HAP-1 (cell line): Measurements from ENCODE around the gene GABPB2.

ENCODE experiments used
- DNase-seq, 2 experiments: peaks; one replicate each; pipeline ENCODE4 v3.0.0-alpha.2; 2016 to 2020; ENCODE audit warnings: low spot score in 2 of 2
- H3K27me3 ChIP-seq: fragments of 250-450 bp; sonication (Bioruptor Pico); 2 replicates; pipeline ENCODE4 v1.5.1; 2020; ENCODE audit warnings: low read depth, mild to moderate bottlenecking, moderate library complexity
- H3K36me3 ChIP-seq: fragments of 250-450 bp; sonication (Bioruptor Pico); replicated peaks from 2 replicates; pipeline ENCODE4 v1.5.1; 2020; ENCODE audit warnings: mild to moderate bottlenecking
- H3K4me1 ChIP-seq: fragments of 250-450 bp; sonication (Bioruptor Pico); 2 replicates; pipeline ENCODE4 v1.5.1; 2020; ENCODE audit warnings: mild to moderate bottlenecking
- H3K4me3 ChIP-seq: fragments of 250-450 bp; sonication (Bioruptor Pico); 2 replicates; pipeline ENCODE4 v1.5.1; 2020; ENCODE audit warnings: mild to moderate bottlenecking, moderate library complexity
- H3K9me3 ChIP-seq: fragments of 250-450 bp; sonication (Bioruptor Pico); 2 replicates; pipeline ENCODE4 v1.5.1; 2020; ENCODE audit warnings: mild to moderate bottlenecking, moderate library complexity
- in situ Hi-C: fragments of 300-500 bp; cut with MboI; formaldehyde crosslinking; loops from 3 replicates; pipeline ENCODE4 v1.14.3; 2020; ENCODE audit warnings: low sequenced_read_pairs, inconsistent platforms, mixed read lengths

The GABPB2 gene

GRCh38 chr1:151070474-151071276 is at the start of gene GABPB2:
Gene GABPB2 (plus strand): TSS chr1:151070761. CDS start chr1:151088190, 17,429 bp downstream.
- H3K4me3 ChIP-seq: peak within 1 kb of the TSS; percentile 55
- peak; percentile 91 to 95 for DNase-seq
- H3K9me3 ChIP-seq: no peaks in the 10 kb centered on the region
- peaks cover 13% of the 10 kb centered on the region for H3K4me1 ChIP-seq
- peaks cover 5% of the 10 kb centered on the region; the same call in 1 of the 2 replicates for H3K36me3 ChIP-seq
- H3K27me3 ChIP-seq: no peaks in the 10 kb centered on the region
- in situ Hi-C loops: no loop called here

- no peaks in the 10 kb centered on the region for H3K27me3 ChIP-seq
- no peak overlapping the region for H3K4me3 ChIP-seq
- H3K4me1 ChIP-seq: no peaks in the 10 kb centered on the region
- peaks cover 12% of the 10 kb centered on the region for H3K36me3 ChIP-seq
- peak; percentile 27 to 86 for DNase-seq
- no peaks in the 10 kb centered on the region for H3K9me3 ChIP-seq
- in situ Hi-C loops: no loop called here
These were observed 45.9 kb upstream of the GABPB2 start for GRCh38 chr1:151024540-151025146.

- no peaks in the 10 kb centered on the region for H3K4me1 ChIP-seq
These were observed 44.1 kb upstream of the GABPB2 start for GRCh38 chr1:151026460-151026859.

DNA sequence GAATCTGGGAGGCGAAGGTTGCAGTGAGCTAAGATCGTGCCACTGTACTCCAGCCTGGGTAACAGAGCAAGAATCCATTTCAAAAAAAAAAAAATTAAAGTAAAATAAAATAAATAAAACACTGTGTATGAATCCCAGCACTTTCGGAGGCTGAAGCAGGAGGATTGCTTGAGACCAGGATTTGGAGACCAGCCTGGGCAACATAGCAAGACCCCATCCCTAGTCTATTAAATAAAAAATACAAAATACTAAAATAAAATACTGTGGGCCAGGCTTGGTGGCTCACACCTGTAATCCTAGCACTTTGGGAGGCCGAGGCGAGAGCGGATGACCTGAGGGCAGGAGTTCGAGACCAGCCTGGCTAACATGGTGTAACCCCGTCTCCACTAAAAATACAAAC is 38.4 kb upstream of the GABPB2 start:
- Histone ChIP-seq H3K27me3 (no peaks in the 10 kb centered on the region), H3K4me1 (no peaks in the 10 kb centered on the region), H3K4me3 (no peak overlapping the region), H3K36me3 (peaks cover 24% of the 10 kb centered on the region), H3K9me3 (no peaks in the 10 kb centered on the region)
- in situ Hi-C loops: no loop called here
- DNase-seq: no peak

More at GRCh38 chr1:151026460-151026859, 44.1 kb upstream of the GABPB2 start:
- in situ Hi-C loops: no loop called here
- Histone ChIP-seq H3K27me3 (no peaks in the 10 kb centered on the region), H3K4me3 (no peak overlapping the region), H3K36me3 (peaks cover 18% of the 10 kb centered on the region), H3K9me3 (no peaks in the 10 kb centered on the region)
- no peak for DNase-seq

DNA sequence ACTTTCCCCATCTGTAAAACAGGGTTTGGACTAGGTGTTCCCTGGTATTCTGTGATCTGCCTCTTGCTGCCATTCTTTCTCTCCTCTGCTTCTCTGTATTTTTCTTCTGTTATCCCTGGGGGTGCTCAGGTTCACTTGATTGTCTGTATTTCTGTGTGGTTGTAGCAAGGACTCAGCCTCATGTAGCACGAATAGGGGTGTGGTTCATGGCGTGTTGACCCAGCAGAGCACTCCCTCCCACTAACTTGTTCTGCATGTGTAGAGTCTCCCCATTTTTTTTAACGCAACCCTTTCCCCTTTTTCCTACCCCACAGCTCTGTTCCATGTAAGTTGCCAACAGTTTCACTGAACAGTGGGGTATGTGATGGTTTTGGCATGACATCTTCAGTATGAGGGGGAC is 35.4 kb upstream of the GABPB2 start:
- in situ Hi-C loops: no loop called here
- Histone ChIP-seq H3K36me3 (peaks cover 16% of the 10 kb centered on the region), H3K4me1 (no peaks in the 10 kb centered on the region), H3K4me3 (no peak overlapping the region), H3K27me3 (no peaks in the 10 kb centered on the region), H3K9me3 (no peaks in the 10 kb centered on the region)
- DNase-seq: no peak

DNA sequence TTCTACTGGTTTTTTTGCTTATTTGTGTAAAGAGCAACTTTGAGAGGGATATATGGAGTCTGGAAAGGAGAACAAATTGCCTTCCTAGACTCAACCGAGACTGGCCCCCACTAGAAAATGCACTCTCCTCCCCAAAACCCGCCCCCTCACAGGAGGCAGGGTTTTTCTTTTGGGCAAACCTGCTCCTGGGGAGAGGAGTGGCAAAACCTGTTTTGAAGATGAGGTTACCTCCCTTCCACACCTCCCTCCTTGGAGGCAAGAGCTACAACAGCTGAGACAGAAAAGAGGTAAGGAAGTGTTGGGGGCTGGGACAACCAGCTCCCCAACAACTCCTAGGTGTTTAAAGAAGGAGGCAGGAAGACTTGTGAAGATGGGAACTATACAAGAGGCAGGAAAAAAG is 34.2 kb upstream of the GABPB2 start, which contains the start of gene BNIPL:
TSS of gene BNIPL (plus strand) at position 231 of the 400 bp plus-strand sequence. CDS start at position 371, 140 bp downstream.
- peaks cover 11% of the 10 kb centered on the region for H3K36me3 ChIP-seq
- no peak within 1 kb of the TSS for H3K4me3 ChIP-seq
- no peaks in the 10 kb centered on the region for H3K4me1 ChIP-seq
- in situ Hi-C loops: no loop called here
- H3K27me3 ChIP-seq: no peaks in the 10 kb centered on the region
- no peak for DNase-seq
- H3K9me3 ChIP-seq: no peaks in the 10 kb centered on the region

DNA sequence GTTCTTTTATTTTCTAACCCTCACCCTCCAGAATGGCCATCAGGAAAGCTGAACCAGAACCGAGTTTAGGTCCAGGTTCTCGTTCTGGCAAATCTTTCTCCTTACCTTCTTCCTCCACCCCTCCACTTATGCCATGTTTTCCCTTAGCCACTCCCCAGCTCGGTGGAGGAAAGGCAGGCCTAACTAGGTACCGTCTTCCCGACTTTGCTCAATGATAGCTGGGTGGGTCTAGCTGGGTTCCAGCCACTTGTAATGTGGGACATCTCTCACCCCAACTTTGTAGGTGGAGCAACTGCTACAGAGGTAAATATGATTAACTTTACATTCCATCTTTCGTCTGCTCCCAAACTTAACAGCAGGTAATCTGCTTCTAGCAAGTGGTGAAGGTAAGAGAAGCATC is 33.5 kb upstream of the GABPB2 start:
- Histone ChIP-seq H3K4me1 (no peaks in the 10 kb centered on the region), H3K9me3 (no peaks in the 10 kb centered on the region), H3K27me3 (no peaks in the 10 kb centered on the region), H3K4me3 (no peak overlapping the region), H3K36me3 (peaks cover 6% of the 10 kb centered on the region)
- DNase-seq: no peak
- in situ Hi-C loops: no loop called here

DNA sequence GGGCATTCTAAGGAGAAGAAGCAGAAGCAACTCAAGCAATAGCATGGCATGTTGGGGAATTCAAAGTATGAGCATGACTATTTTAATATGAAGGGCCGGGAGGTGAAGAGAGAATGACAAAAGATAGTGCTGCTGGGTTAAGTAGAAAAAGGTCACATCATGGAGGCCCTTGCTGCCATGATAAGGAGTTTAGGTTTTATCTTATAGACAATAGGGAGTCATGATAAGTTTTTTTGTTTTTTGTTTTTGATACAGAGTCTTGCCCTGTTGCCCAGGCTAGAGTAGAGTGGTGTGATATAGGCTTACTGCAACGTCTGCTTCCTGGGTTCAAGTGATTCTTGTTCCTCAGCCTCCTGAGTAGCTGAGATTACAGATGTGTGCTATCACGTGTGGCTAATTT is 31.0 kb upstream of the GABPB2 start:
- Histone ChIP-seq H3K36me3 (peaks cover 5% of the 10 kb centered on the region), H3K9me3 (no peaks in the 10 kb centered on the region), H3K4me1 (no peaks in the 10 kb centered on the region), H3K27me3 (no peaks in the 10 kb centered on the region), H3K4me3 (no peak overlapping the region)
- in situ Hi-C loops: no loop called here
- no peak for DNase-seq

DNA sequence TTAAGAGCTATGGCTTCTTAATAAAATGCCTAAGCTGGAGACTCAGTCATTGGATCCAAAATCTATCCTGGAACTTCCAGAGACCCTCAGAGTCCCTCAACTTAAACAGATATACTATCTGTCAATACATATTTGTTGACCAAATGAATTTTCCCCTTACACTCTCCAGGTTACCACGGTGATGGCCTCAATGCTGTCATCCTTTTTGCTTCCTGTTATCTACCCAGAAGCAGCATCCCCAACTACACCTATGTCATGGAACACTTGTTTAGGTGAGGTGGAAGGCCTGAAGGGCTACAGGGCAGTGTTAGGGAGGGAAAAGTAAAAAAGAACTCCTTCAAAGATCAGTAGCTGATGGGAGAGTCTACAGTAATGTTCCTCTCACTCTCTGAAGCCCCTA is 27.4 kb upstream of the GABPB2 start:
- no peak overlapping the region for H3K4me3 ChIP-seq
- in situ Hi-C loops: no loop called here
- H3K27me3 ChIP-seq: no peaks in the 10 kb centered on the region
- DNase-seq: no peak
- H3K36me3 ChIP-seq: no peaks in the 10 kb centered on the region
- peaks cover 8% of the 10 kb centered on the region for H3K4me1 ChIP-seq
- no peaks in the 10 kb centered on the region for H3K9me3 ChIP-seq

GRCh38 chr1:151047591-151047924 is 23.0 kb upstream of the GABPB2 start, which contains the start of gene C1orf56:
Gene C1orf56 (plus strand): TSS chr1:151047751. CDS start chr1:151047848, 97 bp downstream.
- H3K4me1 ChIP-seq: peaks cover 11% of the 10 kb centered on the region
- in situ Hi-C loops: no loop called here
- peak within 1 kb of the TSS; percentile 46 for H3K4me3 ChIP-seq
- peak; percentile 47 to 84 for DNase-seq
- no peaks in the 10 kb centered on the region for H3K9me3 ChIP-seq
- no peaks in the 10 kb centered on the region for H3K27me3 ChIP-seq
- H3K36me3 ChIP-seq: peaks cover 12% of the 10 kb centered on the region

- in situ Hi-C loops: no loop called here
- DNase-seq: peak; percentile 50 to 69
- Histone ChIP-seq H3K36me3 (peaks cover 17% of the 10 kb centered on the region), H3K27me3 (no peaks in the 10 kb centered on the region), H3K9me3 (no peaks in the 10 kb centered on the region), H3K4me1 (peaks cover 11% of the 10 kb centered on the region), H3K4me3 (peak overlapping the region; percentile 46)
These were observed 22.5 kb upstream of the GABPB2 start for GRCh38 chr1:151047925-151048644.

DNA sequence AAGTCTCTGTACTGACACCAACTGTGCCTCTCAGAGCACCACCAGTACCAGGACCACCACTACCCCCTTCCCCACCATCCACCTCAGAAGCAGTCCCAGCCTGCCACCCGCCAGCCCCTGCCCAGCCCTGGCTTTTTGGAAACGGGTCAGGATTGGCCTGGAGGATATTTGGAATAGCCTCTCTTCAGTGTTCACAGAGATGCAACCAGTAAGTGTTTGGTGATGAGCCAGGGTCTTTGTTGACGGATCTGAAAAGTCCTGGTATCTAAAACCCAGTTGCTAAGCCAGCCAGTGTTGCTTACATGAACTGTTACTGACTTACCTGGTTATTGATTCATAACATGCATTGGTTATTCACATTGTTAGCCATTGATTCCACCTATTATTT is 21.9 kb upstream of the GABPB2 start:
- in situ Hi-C loops: no loop called here
- Histone ChIP-seq H3K36me3 (peaks cover 23% of the 10 kb centered on the region), H3K4me1 (peaks cover 11% of the 10 kb centered on the region), H3K9me3 (no peaks in the 10 kb centered on the region), H3K4me3 (peak overlapping the region; percentile 46), H3K27me3 (no peaks in the 10 kb centered on the region)
- DNase-seq: no peak

DNA sequence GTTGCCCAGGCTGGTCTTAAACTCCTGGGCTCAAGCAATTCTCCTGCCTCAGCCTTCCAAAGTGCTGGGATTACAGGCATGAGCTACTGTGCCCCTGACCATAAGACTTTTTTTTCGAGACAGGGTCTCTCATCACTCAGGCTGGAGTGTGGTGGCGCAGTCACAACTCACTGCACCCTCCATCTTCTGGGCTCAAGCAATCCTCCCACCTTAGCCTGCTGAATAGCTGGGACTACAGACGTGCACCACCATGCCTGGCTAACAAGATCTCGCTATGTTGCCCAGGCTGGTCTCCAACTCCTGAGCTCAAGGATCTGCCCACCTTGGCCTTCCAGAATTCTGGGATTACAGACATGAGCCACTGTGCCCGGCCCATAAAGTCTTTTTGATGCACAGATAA is 21.1 kb upstream of the GABPB2 start:
- H3K4me3 ChIP-seq: no peak overlapping the region
- H3K9me3 ChIP-seq: no peaks in the 10 kb centered on the region
- peaks cover 11% of the 10 kb centered on the region for H3K4me1 ChIP-seq
- no peaks in the 10 kb centered on the region for H3K27me3 ChIP-seq
- DNase-seq: no peak
- in situ Hi-C loops: no loop called here
- peaks cover 31% of the 10 kb centered on the region for H3K36me3 ChIP-seq
